Testis (tissue), 3 donors: ENCODE measurements around the gene ATP10A. TPM values are rescaled to one million over a fixed set of nuclear protein-coding genes. Genes with fewer than 3 reads are reported as not detected.

ENCODE experiments used
- DNase-seq: peaks from one replicate; pipeline ENCODE4 v3.0.0-alpha.2; 2019
- H3K27ac ChIP-seq, 2 donors: fragments of 200-600 bp; sonication (generic); one replicate each; pipeline ENCODE4 v1.5.1; 2019
- H3K27me3 ChIP-seq: fragments of 200-600 bp; sonication (generic); one replicate; pipeline ENCODE4 v1.5.1; 2019
- H3K36me3 ChIP-seq: fragments of 200-600 bp; sonication (generic); one replicate; pipeline ENCODE4 v1.5.1; 2017; ENCODE audit warnings: low read depth; ENCODE audit errors: missing control alignments
- H3K4me1 ChIP-seq: fragments of 200-600 bp; sonication (generic); one replicate; pipeline ENCODE4 v1.5.1; 2019
- H3K4me3 ChIP-seq, 2 donors: fragments of 200-600 bp; sonication (generic); one replicate each; pipeline ENCODE4 v1.5.1; 2017 to 2019
- H3K9me3 ChIP-seq: fragments of 200-600 bp; sonication (generic); one replicate; pipeline ENCODE4 v1.5.1; 2017
- POLR2A ChIP-seq: fragments of 450-650 bp; IDR thresholded peaks from one replicate; pipeline ENCODE4 v1.6.1; 2017; ENCODE audit warnings: antibody characterized with exemption, mild to moderate bottlenecking, moderate library complexity
- WGBS, 2 donors: methylation state at CpG; one replicate each; pipeline ENCODE4 v1.1.5; 2018; 5-methylcytosine and 5-hydroxymethylcytosine counted together
- intact Hi-C: fragments of 100-400 bp; cut with DNase I; formaldehyde crosslinking; loops from one replicate; pipeline ENCODE4 v1.15.1; 2023; ENCODE audit warnings: low total_unique reads
- polyA plus RNA-seq: library from polyadenylated mRNA; stranded (reverse); fragments of 350-450 nt; fragmentation: Illumina TruSeq; extraction: RNeasy Lipid Tissue Mini Kit (QIAGEN cat#74804); gene quantifications from one replicate; pipeline ENCODE4 v1.2.3, GENCODE V29; 2014; ENCODE audit warnings: low read depth, low replicate concordance; ENCODE audit not compliant: insufficient read depth
- total RNA-seq, 2 donors: library from RNA; depleted of rRNA; stranded (reverse); fragments of >200 nt; gene quantifications; one replicate each; pipeline ENCODE4 v1.2.3, GENCODE V29; 2016
- TF ChIP-seq, protein P1 (sequence below), 3 experiments: fragments of 450-650 bp in 2 of 3; fragments of 200-600 bp in 1 of 3; sonication (generic) in 1 of 3; IDR thresholded peaks; one replicate each; pipeline ENCODE4 v1.5.1; 2016 to 2019; ENCODE audit warnings: antibody characterized with exemption in 3 of 3, mild to moderate bottlenecking in 2 of 3, moderate library complexity in 1 of 3

Gene ATP10A
- total and polyA plus RNA-seq, 3 donors from 2014 or later = 13.6 to 26.5 (median 22.8) TPM

DNA sequence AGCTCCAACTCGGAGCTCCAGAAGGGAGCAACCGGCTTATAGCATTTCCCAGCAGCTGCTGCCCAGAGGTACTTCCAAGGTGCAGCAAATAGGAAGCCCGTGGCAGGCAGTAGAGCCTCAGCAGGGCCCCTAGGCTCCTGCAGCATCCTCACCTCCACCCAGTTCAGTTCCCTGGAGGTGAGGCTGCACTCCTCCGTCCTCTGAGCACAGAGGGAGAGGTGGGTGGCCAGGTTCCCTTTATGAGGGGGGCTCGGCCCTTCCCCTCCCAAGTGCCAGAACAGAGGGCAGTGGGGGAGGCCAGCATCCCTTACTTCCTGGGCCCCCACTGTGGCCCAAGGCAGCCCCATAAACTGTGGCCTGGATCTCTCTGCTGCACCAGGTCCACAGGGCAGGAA lies 150.2 kb downstream of the ATP10A start:
- H3K27me3 ChIP-seq = no peaks in the 10 kb centered on the region
- no peak overlapping the region for H3K27ac ChIP-seq
- H3K4me3 ChIP-seq = no peak overlapping the region
- no peaks in the 10 kb centered on the region for H3K36me3 ChIP-seq
- no peaks in the 10 kb centered on the region for H3K9me3 ChIP-seq
- DNase-seq = no peak
- no peak for TF ChIP-seq POLR2A
- TF ChIP-seq, protein P1, sequence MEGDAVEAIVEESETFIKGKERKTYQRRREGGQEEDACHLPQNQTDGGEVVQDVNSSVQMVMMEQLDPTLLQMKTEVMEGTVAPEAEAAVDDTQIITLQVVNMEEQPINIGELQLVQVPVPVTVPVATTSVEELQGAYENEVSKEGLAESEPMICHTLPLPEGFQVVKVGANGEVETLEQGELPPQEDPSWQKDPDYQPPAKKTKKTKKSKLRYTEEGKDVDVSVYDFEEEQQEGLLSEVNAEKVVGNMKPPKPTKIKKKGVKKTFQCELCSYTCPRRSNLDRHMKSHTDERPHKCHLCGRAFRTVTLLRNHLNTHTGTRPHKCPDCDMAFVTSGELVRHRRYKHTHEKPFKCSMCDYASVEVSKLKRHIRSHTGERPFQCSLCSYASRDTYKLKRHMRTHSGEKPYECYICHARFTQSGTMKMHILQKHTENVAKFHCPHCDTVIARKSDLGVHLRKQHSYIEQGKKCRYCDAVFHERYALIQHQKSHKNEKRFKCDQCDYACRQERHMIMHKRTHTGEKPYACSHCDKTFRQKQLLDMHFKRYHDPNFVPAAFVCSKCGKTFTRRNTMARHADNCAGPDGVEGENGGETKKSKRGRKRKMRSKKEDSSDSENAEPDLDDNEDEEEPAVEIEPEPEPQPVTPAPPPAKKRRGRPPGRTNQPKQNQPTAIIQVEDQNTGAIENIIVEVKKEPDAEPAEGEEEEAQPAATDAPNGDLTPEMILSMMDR (IDR thresholded peaks at IDR 0.05) = no peak
- WGBS, 2 donors = 77 to 94% methylated on average over 2 to 5 of the region's 5 CpGs
- intact Hi-C loops = no loop called here
- no peaks in the 10 kb centered on the region for H3K4me1 ChIP-seq

GRCh38 chr15:25712192-25712960 lies 150.8 kb downstream of the ATP10A start:
- H3K4me1 ChIP-seq = no peaks in the 10 kb centered on the region
- no peak overlapping the region for H3K4me3 ChIP-seq
- H3K36me3 ChIP-seq = no peaks in the 10 kb centered on the region
- intact Hi-C loops = no loop called here
- DNase-seq = no peak
- no peaks in the 10 kb centered on the region for H3K9me3 ChIP-seq
- no peak for TF ChIP-seq POLR2A
- TF ChIP-seq, protein P1 (IDR thresholded peaks at IDR 0.05) = no peak
- no peaks in the 10 kb centered on the region for H3K27me3 ChIP-seq
- 89 to 94% methylated on average over 9 of the region's 9 CpGs for whole genome bisulfite sequencing, 2 donors
- no peak overlapping the region for H3K27ac ChIP-seq

GRCh38 chr15:25711691-25712090 lies 151.4 kb downstream of the ATP10A start:
- Histone ChIP-seq H3K27ac (no peak overlapping the region), H3K4me3 (no peak overlapping the region), H3K4me1 (no peaks in the 10 kb centered on the region), H3K36me3 (no peaks in the 10 kb centered on the region), H3K27me3 (no peaks in the 10 kb centered on the region), H3K9me3 (no peaks in the 10 kb centered on the region)
- DNase-seq = no peak
- WGBS, 2 donors = 82 to 90% methylated on average over 8 of the region's 8 CpGs
- intact Hi-C loops = no loop called here
- no peak for TF ChIP-seq POLR2A
- TF ChIP-seq, protein P1 (IDR thresholded peaks at IDR 0.05) = no peak

DNA sequence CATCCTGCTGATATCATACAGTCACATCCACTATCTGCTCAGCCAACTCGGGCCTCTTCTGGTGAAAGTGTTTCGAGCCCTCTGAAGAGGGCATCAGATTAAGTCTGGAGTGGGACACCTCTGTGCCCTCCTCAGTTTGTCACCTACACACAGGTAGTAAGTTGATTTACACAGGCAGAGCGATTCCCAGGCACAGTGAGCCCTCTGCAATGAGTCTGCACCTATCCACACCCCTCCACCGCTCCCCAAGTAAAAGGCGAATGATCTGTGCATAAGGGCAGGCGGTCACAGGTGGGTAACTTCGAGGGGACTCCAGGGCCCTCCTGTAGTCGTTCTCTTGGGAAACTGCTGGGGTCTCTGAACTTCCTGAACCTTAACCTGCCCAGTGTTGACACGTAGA lies 152.0 kb downstream of the ATP10A start:
- Histone ChIP-seq H3K27ac (no peak overlapping the region), H3K4me3 (no peak overlapping the region), H3K36me3 (no peaks in the 10 kb centered on the region), H3K27me3 (no peaks in the 10 kb centered on the region), H3K4me1 (no peaks in the 10 kb centered on the region), H3K9me3 (no peaks in the 10 kb centered on the region)
- WGBS, 2 donors = 90 to 93% methylated on average over 8 to 9 of the region's 9 CpGs
- DNase-seq = no peak
- TF ChIP-seq, protein P1 (IDR thresholded peaks at IDR 0.05) = no peak
- no peak for TF ChIP-seq POLR2A
- intact Hi-C loops = no loop called here

DNA sequence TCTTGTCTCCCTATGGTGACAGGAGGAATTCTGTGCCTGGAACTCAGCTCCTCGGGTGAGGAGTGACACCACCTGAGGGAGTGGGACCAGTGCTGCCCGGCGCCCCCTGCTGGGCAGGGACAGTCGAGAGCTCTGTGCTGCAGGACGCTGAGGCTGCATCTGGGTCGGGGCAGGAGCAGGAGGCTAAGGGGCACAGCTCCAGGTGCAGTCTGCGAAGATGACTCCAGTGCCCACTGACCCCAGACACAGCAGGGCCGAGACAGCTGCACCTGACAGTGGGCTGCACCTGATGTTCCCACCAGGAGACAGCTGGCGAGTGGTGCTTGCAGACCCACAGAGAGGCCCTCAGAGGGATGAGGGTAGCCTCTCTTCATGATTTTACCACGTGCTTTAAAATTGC lies 152.9 kb downstream of the ATP10A start:
- DNase-seq = peak; percentile 63
- intact Hi-C loops = no loop called here

More for the DNA sequence above, 152.9 kb downstream of the ATP10A start:
- Histone ChIP-seq H3K4me3 (no peak overlapping the region), H3K36me3 (no peaks in the 10 kb centered on the region), H3K4me1 (no peaks in the 10 kb centered on the region), H3K27ac (no peak overlapping the region), H3K27me3 (no peaks in the 10 kb centered on the region), H3K9me3 (no peaks in the 10 kb centered on the region)
- 60 to 61% methylated on average over 5 to 10 of the region's 10 CpGs for WGBS, 2 donors
- TF ChIP-seq, protein P1 (IDR thresholded peaks at IDR 0.05) = peak in 2 of 3 experiments; percentile 35 to 49
- no peak for TF ChIP-seq POLR2A
